HEK293T (cell line): ENCODE results near the gene PRKG1.

Experiments
- ARNT ChIP-seq: fragments of 450-650 bp; IDR thresholded peaks from 2 replicates; pipeline ENCODE4 v1.6.1; 2017; ENCODE audit warnings: mild to moderate bottlenecking
- BHLHE40 ChIP-seq: fragments of 450-650 bp; IDR thresholded peaks from 2 replicates; pipeline ENCODE4 v1.6.1; 2016; ENCODE audit warnings: mild to moderate bottlenecking, moderate library complexity, borderline replicate concordance
- FOXM1 ChIP-seq: fragments of 450-650 bp; IDR thresholded peaks from 2 replicates; pipeline ENCODE4 v1.6.1; 2017; ENCODE audit warnings: mild to moderate bottlenecking, borderline replicate concordance
- HDGF ChIP-seq: fragments of 450-650 bp; IDR thresholded peaks from 2 replicates; pipeline ENCODE4 v1.6.1; 2017; ENCODE audit warnings: antibody characterized with exemption, borderline replicate concordance
- L3MBTL2 ChIP-seq: fragments of 450-650 bp; conservative IDR thresholded peaks from 2 replicates; pipeline ENCODE4 v1.6.1; 2016; ENCODE audit warnings: mild to moderate bottlenecking
- SP1 ChIP-seq: fragments of 450-650 bp; IDR thresholded peaks from 2 replicates; pipeline ENCODE4 v1.6.1; 2017
- TARDBP ChIP-seq: fragments of 450-650 bp; IDR thresholded peaks from 2 replicates; pipeline ENCODE4 v1.6.1; 2016
- TF ChIP-seq, protein P1 (sequence below): fragments of 450-650 bp; IDR thresholded peaks from 2 replicates; pipeline ENCODE4 v1.6.1; 2016

DNA sequence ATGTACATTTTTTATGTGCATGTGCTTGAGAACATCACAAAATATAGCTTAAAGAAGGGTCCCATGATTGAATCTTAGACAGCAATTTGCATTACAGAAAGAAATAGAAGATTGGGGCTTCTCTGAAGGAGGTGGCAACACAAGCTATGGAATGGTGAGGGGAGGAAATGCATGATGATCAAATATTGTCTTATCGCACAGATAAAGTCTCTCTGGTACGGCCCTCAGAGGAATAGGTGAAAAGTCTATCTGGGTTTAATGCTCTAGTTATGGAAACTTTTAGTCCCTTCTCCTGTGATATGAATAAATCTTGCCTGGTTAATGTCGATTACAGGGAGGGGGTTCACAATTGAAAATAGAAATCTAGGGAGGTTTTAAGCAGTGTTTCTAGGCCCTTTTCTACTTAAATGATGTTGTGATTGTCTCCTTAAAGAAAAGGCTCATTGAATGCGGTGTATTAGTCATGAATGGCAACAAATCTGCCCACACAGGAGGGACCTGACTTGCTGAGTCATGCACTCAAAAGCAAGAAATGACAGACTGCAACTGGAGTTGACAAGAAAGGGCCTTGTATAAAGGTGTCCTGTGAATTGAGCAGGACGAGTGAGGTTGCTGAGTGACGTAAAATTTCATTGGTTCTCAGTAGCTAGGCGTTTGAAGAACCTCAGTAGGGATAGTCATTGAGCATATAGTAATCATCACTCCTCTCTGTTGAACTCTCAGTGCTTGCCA lies 758.5 kb downstream of the PRKG1 start:
- TF ChIP-seq FOXM1 (no peak), SP1 (no peak), TARDBP (no peak), ARNT (no peak), L3MBTL2 (no peak), HDGF (no peak), BHLHE40 (no peak)
- TF ChIP-seq, protein P1, sequence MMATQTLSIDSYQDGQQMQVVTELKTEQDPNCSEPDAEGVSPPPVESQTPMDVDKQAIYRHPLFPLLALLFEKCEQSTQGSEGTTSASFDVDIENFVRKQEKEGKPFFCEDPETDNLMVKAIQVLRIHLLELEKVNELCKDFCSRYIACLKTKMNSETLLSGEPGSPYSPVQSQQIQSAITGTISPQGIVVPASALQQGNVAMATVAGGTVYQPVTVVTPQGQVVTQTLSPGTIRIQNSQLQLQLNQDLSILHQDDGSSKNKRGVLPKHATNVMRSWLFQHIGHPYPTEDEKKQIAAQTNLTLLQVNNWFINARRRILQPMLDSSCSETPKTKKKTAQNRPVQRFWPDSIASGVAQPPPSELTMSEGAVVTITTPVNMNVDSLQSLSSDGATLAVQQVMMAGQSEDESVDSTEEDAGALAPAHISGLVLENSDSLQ: no peak
